Immature natural killer cell (primary cell): ENCODE measurements around the gene TNFRSF25. TPM values are rescaled to one million over a fixed set of nuclear protein-coding genes. Genes with fewer than 3 reads are reported as not detected.

ENCODE experiments used
- DNase-seq, 3 donors: peaks; one replicate each; pipeline ENCODE4 v3.0.0; 2022; ENCODE audit warnings: mixed read lengths in 1 of 3
- H3K27ac Mint-ChIP-seq, 6 donors: one replicate each; pipeline ENCODE4 v1.8.0; 2020; ENCODE audit warnings: mixed read lengths in 6 of 6, mild to moderate bottlenecking in 5 of 6, inconsistent platforms in 4 of 6, moderate library complexity in 3 of 6
- H3K27me3 Mint-ChIP-seq, 3 donors: one replicate each; pipeline ENCODE4 v1.8.0; 2020 to 2021; ENCODE audit warnings: low read depth in 3 of 3, mild to moderate bottlenecking in 3 of 3, mixed read lengths in 3 of 3, moderate library complexity in 3 of 3, inconsistent platforms in 1 of 3
- H3K36me3 Mint-ChIP-seq, 3 donors: one replicate each; pipeline ENCODE4 v1.8.0; 2020; ENCODE audit warnings: mixed read lengths in 3 of 3, inconsistent platforms in 2 of 3, mild to moderate bottlenecking in 2 of 3
- H3K4me1 Mint-ChIP-seq, 2 donors: one replicate each; pipeline ENCODE4 v1.8.0; 2020; ENCODE audit warnings: inconsistent platforms in 2 of 2, mild to moderate bottlenecking in 2 of 2, mixed read lengths in 2 of 2, moderate library complexity in 1 of 2
- H3K4me3 Mint-ChIP-seq, 5 donors: one replicate each; pipeline ENCODE4 v1.8.0; 2020; ENCODE audit warnings: mild to moderate bottlenecking in 5 of 5, mixed read lengths in 5 of 5, inconsistent platforms in 3 of 5, moderate library complexity in 3 of 5
- H3K9me3 Mint-ChIP-seq, 6 donors: one replicate each; pipeline ENCODE4 v1.8.0; 2020; ENCODE audit warnings: mild to moderate bottlenecking in 6 of 6, mixed read lengths in 6 of 6, inconsistent platforms in 4 of 6, moderate library complexity in 3 of 6
- polyA plus RNA-seq, 3 donors: library from polyadenylated mRNA; unstranded; fragments of 300-500 nt; fragmentation: Illumina TruSeq; gene quantifications; one replicate each; pipeline ENCODE4 v1.2.3, GENCODE V29; 2021

TNFRSF25 gene
- polyA plus RNA-seq, 3 donors from 2014 or later, result 3.1 to 15.3 (median 9.8) TPM

DNA sequence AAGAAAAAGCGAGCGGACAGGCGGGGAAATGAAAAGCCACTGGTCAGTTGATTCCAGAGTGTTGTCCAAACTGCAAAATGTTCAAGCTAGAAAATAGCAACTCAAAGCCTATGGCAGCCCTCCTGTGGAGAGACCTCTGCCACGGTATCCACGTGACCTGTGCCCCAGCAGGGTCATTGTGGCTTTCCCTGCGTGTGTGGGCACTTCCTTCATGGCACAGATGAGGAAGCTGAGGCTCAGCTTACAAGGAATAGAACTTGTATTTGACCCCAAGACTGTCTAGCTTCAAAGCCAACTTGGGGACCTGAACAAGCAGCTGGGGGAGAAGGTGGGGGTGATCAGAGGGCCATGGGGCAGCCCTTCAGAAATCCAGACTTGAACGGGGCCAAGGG, 41.1 kb upstream of the TNFRSF25 start:
- Mint-ChIP-seq H3K4me3 (no peak overlapping the region), H3K27me3 (peaks cover 0 to 3% (median 0%) of the 10 kb centered on the region in 3 donors), H3K4me1 (no peaks in the 10 kb centered on the region), H3K9me3 (no peaks in the 10 kb centered on the region), H3K27ac (peak overlapping the region in 1 of 6 donors; percentile 87), H3K36me3 (no peaks in the 10 kb centered on the region)
- DNase-seq, result no peak

DNA sequence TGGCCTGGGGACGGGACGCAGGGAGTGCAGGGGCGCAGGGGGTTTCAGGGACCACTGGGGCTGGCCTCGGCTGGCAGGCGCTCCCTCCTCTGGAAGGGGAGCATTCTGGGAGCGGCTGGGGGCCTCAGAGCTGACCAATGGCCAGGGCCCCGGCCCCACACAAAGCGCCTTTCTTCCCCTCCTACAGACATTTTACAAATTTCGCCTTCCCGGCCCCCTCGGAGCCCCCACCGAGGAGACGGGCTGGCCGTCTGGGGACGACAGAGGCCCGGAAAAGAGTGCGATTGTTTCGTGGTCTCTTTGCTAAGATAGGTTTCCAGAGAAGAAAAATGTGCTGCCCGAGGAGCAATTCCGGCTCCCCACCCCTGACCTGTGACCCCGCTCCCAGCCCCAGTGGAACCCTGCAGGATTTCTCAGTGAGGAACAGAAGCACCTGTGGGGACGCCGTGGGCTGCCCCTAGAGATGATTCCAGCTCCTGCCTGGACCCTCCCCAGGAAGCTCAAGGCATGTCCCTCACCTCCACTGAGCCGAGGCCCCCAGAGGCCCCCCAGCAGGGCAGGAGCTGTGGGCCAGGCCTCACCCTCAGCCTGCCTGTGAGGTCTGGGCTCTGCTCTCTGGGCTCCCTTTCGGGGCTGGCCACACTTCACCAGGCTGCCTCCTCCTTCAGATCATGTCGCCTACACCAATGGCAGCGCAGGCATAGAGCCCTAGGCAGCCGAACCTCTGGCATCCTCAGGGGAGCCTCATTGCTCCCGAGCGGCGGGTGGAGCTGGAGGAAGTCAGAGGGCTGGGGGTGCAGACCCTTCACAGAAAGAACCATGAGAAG, 40.5 kb upstream of the TNFRSF25 start:
- Mint-ChIP-seq H3K4me1 (no peaks in the 10 kb centered on the region), H3K27ac (peak overlapping the region in 1 of 6 donors; percentile 87), H3K4me3 (no peak overlapping the region), H3K9me3 (no peaks in the 10 kb centered on the region), H3K27me3 (peaks cover 0 to 3% (median 0%) of the 10 kb centered on the region in 3 donors), H3K36me3 (no peaks in the 10 kb centered on the region)
- no peak for DNase-seq

DNA sequence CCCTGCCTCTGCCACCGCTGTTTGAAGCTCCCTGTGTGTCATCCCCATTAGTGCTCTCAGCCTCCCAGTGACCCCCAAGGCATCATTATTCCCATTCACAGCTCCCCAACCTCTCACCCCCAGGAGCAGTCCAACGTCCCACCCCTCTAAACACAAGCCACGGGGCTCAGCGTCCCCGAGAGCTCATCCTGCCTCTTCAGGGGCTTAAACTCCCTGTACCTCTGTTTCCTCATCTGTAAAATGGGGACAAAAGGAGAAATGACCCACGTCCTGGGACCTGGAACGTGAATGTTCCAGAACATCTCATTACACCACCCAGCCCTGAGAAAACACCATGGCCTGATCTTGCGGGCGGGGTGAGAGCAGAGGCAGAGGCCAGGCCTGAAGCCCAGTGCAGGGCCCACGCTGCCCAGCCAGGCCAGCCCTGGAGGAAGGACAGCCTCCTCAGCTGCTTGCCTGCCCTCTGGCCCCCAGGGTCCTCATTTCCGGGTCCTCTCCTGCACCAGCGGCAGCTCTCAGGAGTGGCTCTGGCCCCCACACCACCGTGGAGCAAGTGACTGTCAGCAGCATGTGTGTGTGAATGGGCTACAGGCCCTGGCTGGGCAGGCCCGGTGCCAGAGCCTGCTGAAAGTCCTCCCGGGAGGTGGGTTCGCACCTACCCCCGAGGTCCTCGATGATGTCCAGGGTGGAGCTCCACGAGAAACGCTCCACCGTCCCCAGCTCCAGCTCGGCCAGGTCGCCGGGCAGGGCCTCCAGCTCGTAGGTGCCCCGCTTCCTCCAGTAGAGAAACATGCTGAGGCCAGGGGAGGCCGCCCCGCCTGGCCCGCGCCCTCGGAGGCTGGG, 39.6 kb upstream of the TNFRSF25 start:
- peaks cover 0 to 6% (median under 1%) of the 10 kb centered on the region in 3 donors for H3K27me3 Mint-ChIP-seq
- no peaks in the 10 kb centered on the region for H3K36me3 Mint-ChIP-seq
- H3K4me3 Mint-ChIP-seq, result no peak overlapping the region
- H3K4me1 Mint-ChIP-seq, result no peaks in the 10 kb centered on the region
- no peak overlapping the region for H3K27ac Mint-ChIP-seq
- no peak for DNase-seq
- no peaks in the 10 kb centered on the region for H3K9me3 Mint-ChIP-seq

DNA sequence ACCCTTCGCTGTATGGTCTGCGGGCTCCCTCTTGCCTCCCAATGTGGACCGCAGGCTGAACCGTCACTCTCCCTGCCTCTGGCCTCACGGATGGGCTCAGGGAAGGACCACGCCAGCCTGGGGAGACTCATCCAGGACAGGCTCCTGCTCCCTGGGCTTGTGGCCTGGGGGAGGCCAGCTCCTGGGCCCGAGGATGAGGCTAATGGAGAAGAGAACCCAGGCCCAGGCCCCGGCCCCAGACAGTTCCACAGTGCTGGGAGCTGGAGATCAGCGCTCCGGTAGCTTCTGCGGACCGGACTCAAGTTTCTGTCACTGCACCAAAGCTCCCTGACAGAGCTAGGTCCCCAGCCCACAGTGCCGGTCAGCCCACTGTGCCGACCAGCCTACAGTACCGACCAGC, 38.9 kb upstream of the TNFRSF25 start:
- no peaks in the 10 kb centered on the region for H3K4me1 Mint-ChIP-seq
- H3K36me3 Mint-ChIP-seq, result no peaks in the 10 kb centered on the region
- H3K27me3 Mint-ChIP-seq, result peaks cover 0 to 6% (median 5%) of the 10 kb centered on the region in 3 donors
- no peak overlapping the region for H3K27ac Mint-ChIP-seq
- H3K9me3 Mint-ChIP-seq, result no peaks in the 10 kb centered on the region
- no peak for DNase-seq
- H3K4me3 Mint-ChIP-seq, result no peak overlapping the region

- no peak for DNase-seq
- peaks cover 0 to 6% (median 5%) of the 10 kb centered on the region in 3 donors for H3K27me3 Mint-ChIP-seq
- no peaks in the 10 kb centered on the region for H3K4me1 Mint-ChIP-seq
- H3K36me3 Mint-ChIP-seq, result no peaks in the 10 kb centered on the region
- no peak overlapping the region for H3K4me3 Mint-ChIP-seq
- H3K9me3 Mint-ChIP-seq, result no peaks in the 10 kb centered on the region
- no peak overlapping the region for H3K27ac Mint-ChIP-seq
These were observed 38.1 kb upstream of the TNFRSF25 start for GRCh38 chr1:6503884-6504602.

DNA sequence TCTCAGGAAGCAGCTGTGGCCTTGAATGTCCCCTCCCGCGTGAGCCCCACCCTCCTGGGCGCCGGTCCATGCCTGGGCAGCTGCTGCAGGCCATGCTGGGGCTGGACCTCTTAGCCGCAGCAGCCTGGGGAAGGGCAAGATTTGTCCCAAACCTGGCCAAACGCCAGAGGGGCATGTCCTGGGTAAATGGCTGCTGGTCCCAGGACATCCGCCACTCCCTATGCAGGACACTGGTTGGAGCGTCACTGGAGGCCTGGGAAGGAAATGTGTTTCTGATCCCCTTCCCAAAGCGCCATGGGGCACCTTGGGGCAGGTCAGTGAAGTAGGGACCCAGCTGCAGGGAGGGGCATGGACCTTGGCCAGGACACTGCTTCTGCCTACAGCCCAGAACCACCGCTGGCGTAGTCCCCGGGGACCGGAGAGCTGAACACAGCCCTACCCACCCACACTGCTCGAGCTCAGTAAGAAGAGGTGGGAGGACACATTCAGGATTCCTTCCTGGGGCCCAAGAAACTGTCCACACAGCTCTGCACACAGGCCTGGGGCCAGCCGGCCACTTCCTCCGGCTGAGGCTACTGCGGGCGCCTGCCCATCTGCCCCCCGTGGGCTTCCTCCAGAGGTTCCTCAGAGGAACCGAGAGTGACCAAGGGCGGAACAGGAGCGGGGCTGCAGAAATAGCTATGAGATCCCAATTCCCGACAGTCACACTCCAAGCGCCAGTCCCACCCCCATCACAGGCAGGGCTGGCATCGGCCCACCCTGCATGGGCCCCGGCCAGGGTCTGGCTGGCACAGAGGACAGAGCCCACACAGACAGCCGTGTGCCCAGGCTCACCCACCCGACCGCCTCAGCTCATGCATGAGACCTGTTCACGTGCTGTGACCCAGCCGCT, 36.3 kb upstream of the TNFRSF25 start:
- Mint-ChIP-seq H3K36me3 (no peaks in the 10 kb centered on the region), H3K27ac (no peak overlapping the region)

GRCh38 chr1:6501279-6501813, 35.4 kb upstream of the TNFRSF25 start:
- H3K4me3 Mint-ChIP-seq, result peak overlapping the region in 1 of 5 donors; percentile 27
- no peak overlapping the region for H3K27ac Mint-ChIP-seq
- H3K9me3 Mint-ChIP-seq, result no peaks in the 10 kb centered on the region
- H3K4me1 Mint-ChIP-seq, result peaks cover 4 to 8% of the 10 kb centered on the region in 2 donors
- no peak for DNase-seq
- H3K27me3 Mint-ChIP-seq, result peaks cover 3 to 9% (median 8%) of the 10 kb centered on the region in 3 donors
- H3K36me3 Mint-ChIP-seq, result no peaks in the 10 kb centered on the region

More for the DNA sequence above, 36.3 kb upstream of the TNFRSF25 start:
- no peak overlapping the region for H3K4me3 Mint-ChIP-seq
- H3K27me3 Mint-ChIP-seq, result peaks cover 3 to 9% (median 8%) of the 10 kb centered on the region in 3 donors
- H3K4me1 Mint-ChIP-seq, result peaks cover 4 to 8% of the 10 kb centered on the region in 2 donors
- H3K9me3 Mint-ChIP-seq, result no peaks in the 10 kb centered on the region
- no peak for DNase-seq

GRCh38 chr1:6500544-6501278, 34.7 kb upstream of the TNFRSF25 start:
- no peak for DNase-seq
- Mint-ChIP-seq H3K36me3 (no peaks in the 10 kb centered on the region), H3K9me3 (no peaks in the 10 kb centered on the region), H3K4me3 (no peak overlapping the region), H3K27me3 (peaks cover 3 to 9% (median 8%) of the 10 kb centered on the region in 3 donors), H3K4me1 (peaks cover 4 to 8% of the 10 kb centered on the region in 2 donors), H3K27ac (no peak overlapping the region)

DNA sequence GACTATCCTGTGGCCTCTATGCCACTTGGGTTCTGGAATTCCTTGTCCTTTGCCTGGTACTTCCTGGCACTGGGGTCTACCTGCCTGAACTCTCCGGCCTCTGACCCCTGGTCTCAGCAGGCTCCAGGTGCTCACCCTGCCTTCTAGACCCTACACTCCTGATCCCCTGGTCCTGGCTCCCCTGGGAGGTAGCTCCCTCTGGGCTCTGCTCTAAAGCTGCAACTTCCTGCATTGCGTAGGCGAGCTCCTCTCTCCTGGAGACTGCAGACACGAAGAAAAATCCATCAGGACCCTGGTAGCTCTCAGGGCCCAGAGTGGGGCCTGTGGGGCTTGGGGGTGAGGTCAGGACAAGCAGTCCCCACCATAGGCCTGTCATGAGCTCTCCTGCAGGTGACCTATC, 33.3 kb upstream of the TNFRSF25 start:
- Mint-ChIP-seq H3K27me3 (peaks cover 3 to 11% (median 9%) of the 10 kb centered on the region in 3 donors), H3K36me3 (no peaks in the 10 kb centered on the region), H3K27ac (no peak overlapping the region), H3K4me1 (peaks cover 6 to 8% of the 10 kb centered on the region in 2 donors), H3K4me3 (peak overlapping the region in 3 of 5 donors; percentile 27 to 56 (median 55)), H3K9me3 (no peaks in the 10 kb centered on the region)
- no peak for DNase-seq

- Mint-ChIP-seq H3K27me3 (peaks cover 3 to 11% (median 9%) of the 10 kb centered on the region in 3 donors), H3K9me3 (no peaks in the 10 kb centered on the region), H3K36me3 (no peaks in the 10 kb centered on the region), H3K4me1 (peaks cover 6 to 8% of the 10 kb centered on the region in 2 donors), H3K4me3 (peak overlapping the region in 2 of 5 donors; percentile 27 to 56), H3K27ac (no peak overlapping the region)
- no peak for DNase-seq
These were observed 32.7 kb upstream of the TNFRSF25 start for GRCh38 chr1:6498576-6499111.

- no peaks in the 10 kb centered on the region for H3K36me3 Mint-ChIP-seq
- no peak for DNase-seq
- H3K4me3 Mint-ChIP-seq, result peak overlapping the region; percentile 62 to 74 (median 71)
- H3K27me3 Mint-ChIP-seq, result peaks cover 3 to 11% (median 9%) of the 10 kb centered on the region in 3 donors
- peaks cover 6 to 8% of the 10 kb centered on the region in 2 donors for H3K4me1 Mint-ChIP-seq
- peak overlapping the region in 1 of 6 donors; percentile 30 for H3K27ac Mint-ChIP-seq
- H3K9me3 Mint-ChIP-seq, result no peaks in the 10 kb centered on the region
These were observed 32.0 kb upstream of the TNFRSF25 start for GRCh38 chr1:6497867-6498575.
